Ishikawa (cell line): ENCODE results near the gene SH3TC2.

Experiments used
- CEBPB ChIP-seq: IDR thresholded peaks from 2 replicates; pipeline ENCODE4 v1.6.1; 2012
- FOXM1 ChIP-seq: IDR thresholded peaks from 2 replicates; pipeline ENCODE4 v1.6.1; 2012; ENCODE audit warnings: low read depth, borderline replicate concordance
- MAX ChIP-seq: IDR thresholded peaks from 2 replicates; pipeline ENCODE4 v1.6.1; 2012
- TAF1 ChIP-seq: IDR thresholded peaks from 2 replicates; pipeline ENCODE4 v1.6.1; 2012; ENCODE audit warnings: low read depth, mild to moderate bottlenecking
- TEAD4 ChIP-seq: IDR thresholded peaks from 2 replicates; pipeline ENCODE4 v1.6.1; 2012
- YY1 ChIP-seq: IDR thresholded peaks from 2 replicates; pipeline ENCODE4 v1.6.1; 2012; ENCODE audit warnings: low read depth

GRCh38 chr5:149006426-149006825 lies 56.4 kb downstream of the SH3TC2 start:
- no peak for TF ChIP-seq MAX
- no peak for TF ChIP-seq YY1
- TF ChIP-seq TAF1 = no peak
- TF ChIP-seq FOXM1 = no peak
- no peak for TF ChIP-seq CEBPB
- no peak for TF ChIP-seq TEAD4
